ENCODE data around the gene PSMB5.
A peak's percentile ranks its signal among the peaks of the same experiment; 100 is the strongest.

PSMB5 gene

DNA sequence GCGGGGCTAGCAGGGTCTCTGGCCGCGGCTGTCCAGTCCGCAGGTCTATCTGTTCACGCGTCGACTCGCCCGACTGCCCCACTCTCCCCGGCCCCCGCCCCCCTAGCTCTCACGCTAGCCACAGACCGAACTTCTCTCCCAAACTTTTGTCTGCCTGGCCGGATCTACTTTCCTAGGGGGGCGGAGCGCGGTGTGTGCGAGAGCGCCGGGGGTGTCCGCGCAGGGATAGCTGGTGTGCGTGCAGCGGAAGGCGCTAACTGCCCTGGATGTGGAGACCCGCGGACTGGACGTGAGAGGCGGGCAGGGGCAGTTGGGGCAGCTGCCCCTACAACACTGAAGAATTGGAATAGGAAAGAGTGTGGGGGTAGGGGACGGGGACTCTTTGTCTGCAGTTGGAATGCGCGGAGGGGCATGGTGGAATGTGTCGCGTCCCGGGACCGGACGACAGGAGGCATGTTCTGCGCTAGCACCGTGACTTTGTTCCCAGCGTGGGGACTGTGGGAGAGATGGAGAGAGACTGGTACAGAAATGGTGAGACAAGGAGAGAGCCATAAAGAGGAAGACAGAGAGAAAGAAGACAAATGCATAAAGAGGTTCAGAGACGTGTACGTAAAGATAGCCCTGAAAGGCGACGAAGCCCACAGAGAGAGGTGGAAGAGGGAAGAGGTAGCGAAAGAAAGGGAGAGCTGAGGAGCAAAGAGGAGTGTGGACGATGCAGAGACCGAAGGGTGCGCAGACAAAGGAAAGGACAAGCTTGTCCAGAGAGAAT, 52.0 kb downstream of the PSMB5 start, which contains the start of gene AJUBA (continued):
- peak; percentile 99 for TF ChIP-seq GLI4 (tag by site-specific recombination; IDR thresholded peaks at IDR 0.05)
- TF ChIP-seq, protein P1, sequence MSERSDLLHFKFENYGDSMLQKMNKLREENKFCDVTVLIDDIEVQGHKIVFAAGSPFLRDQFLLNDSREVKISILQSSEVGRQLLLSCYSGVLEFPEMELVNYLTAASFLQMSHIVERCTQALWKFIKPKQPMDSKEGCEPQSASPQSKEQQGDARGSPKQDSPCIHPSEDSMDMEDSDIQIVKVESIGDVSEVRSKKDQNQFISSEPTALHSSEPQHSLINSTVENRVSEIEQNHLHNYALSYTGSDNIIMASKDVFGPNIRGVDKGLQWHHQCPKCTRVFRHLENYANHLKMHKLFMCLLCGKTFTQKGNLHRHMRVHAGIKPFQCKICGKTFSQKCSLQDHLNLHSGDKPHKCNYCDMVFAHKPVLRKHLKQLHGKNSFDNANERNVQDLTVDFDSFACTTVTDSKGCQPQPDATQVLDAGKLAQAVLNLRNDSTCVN (tag by site-specific recombination; optimal IDR thresholded peaks at IDR 0.05) = peak; percentile 94
- no peak for TF ChIP-seq ZNF544 (tag by site-specific recombination; IDR thresholded peaks at IDR 0.05)
- peak; percentile 100 for TF ChIP-seq ZBTB7A (tag by site-specific recombination; IDR thresholded peaks at IDR 0.05; ENCODE audit: low read depth)
- TF ChIP-seq ZIC2 (tag by site-specific recombination; IDR thresholded peaks at IDR 0.05) = peak; percentile 90
- peak; percentile 85 for TF ChIP-seq GLIS1 (tag by site-specific recombination; IDR thresholded peaks at IDR 0.05)
- TF ChIP-seq ZNF169 (tag by site-specific recombination; IDR thresholded peaks at IDR 0.05) = peak; percentile 89
- peak; percentile 91 for TF ChIP-seq ZFHX2 (tag by site-specific recombination; conservative IDR thresholded peaks at IDR 0.05)
- TF ChIP-seq, protein P2, sequence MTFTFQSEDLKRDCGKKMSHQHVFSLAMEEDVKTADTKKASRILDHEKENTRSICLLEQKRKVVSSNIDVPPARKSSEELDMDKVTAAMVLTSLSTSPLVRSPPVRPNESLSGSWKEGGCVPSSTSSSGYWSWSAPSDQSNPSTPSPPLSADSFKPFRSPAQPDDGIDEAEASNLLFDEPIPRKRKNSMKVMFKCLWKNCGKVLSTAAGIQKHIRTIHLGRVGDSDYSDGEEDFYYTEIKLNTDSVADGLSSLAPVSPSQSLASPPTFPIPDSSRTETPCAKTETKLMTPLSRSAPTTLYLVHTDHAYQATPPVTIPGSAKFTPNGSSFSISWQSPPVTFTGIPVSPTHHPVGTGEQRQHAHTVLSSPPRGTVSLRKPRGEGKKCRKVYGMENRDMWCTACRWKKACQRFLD (tag by site-specific recombination; IDR thresholded peaks at IDR 0.05) = peak; percentile 82
- TF ChIP-seq ZNF138 (tag by site-specific recombination; IDR thresholded peaks at IDR 0.05; ENCODE audit: borderline replicate concordance) = no peak
- TF ChIP-seq ZNF561 (tag by site-specific recombination; IDR thresholded peaks at IDR 0.05; ENCODE audit: borderline replicate concordance) = peak; percentile 94
- TF ChIP-seq, protein P3, sequence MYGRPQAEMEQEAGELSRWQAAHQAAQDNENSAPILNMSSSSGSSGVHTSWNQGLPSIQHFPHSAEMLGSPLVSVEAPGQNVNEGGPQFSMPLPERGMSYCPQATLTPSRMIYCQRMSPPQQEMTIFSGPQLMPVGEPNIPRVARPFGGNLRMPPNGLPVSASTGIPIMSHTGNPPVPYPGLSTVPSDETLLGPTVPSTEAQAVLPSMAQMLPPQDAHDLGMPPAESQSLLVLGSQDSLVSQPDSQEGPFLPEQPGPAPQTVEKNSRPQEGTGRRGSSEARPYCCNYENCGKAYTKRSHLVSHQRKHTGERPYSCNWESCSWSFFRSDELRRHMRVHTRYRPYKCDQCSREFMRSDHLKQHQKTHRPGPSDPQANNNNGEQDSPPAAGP (tag by site-specific recombination; IDR thresholded peaks at IDR 0.05) = peak; percentile 100
- no peak for TF ChIP-seq ZNF549 (tag by site-specific recombination; IDR thresholded peaks at IDR 0.05)
- TF ChIP-seq, protein P4, sequence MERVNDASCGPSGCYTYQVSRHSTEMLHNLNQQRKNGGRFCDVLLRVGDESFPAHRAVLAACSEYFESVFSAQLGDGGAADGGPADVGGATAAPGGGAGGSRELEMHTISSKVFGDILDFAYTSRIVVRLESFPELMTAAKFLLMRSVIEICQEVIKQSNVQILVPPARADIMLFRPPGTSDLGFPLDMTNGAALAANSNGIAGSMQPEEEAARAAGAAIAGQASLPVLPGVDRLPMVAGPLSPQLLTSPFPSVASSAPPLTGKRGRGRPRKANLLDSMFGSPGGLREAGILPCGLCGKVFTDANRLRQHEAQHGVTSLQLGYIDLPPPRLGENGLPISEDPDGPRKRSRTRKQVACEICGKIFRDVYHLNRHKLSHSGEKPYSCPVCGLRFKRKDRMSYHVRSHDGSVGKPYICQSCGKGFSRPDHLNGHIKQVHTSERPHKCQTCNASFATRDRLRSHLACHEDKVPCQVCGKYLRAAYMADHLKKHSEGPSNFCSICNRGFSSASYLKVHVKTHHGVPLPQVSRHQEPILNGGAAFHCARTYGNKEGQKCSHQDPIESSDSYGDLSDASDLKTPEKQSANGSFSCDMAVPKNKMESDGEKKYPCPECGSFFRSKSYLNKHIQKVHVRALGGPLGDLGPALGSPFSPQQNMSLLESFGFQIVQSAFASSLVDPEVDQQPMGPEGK (tag by site-specific recombination; IDR thresholded peaks at IDR 0.05) = peak; percentile 100
- no peak for TF ChIP-seq ZNF433 (tag by site-specific recombination; IDR thresholded peaks at IDR 0.05; ENCODE audit: low read depth)
- peak; percentile 76 for TF ChIP-seq SP2 (tag by site-specific recombination; IDR thresholded peaks at IDR 0.05)
- no peak for TF ChIP-seq ZNF354C (tag by site-specific recombination; IDR thresholded peaks at IDR 0.05; ENCODE audit: borderline replicate concordance, low read depth)
- peak; percentile 98 for TF ChIP-seq ZNF785 (tag by site-specific recombination; IDR thresholded peaks at IDR 0.05)
- TF ChIP-seq ZSCAN16 (tag by site-specific recombination; IDR thresholded peaks at IDR 0.05) = no peak
- TF ChIP-seq, protein P5, sequence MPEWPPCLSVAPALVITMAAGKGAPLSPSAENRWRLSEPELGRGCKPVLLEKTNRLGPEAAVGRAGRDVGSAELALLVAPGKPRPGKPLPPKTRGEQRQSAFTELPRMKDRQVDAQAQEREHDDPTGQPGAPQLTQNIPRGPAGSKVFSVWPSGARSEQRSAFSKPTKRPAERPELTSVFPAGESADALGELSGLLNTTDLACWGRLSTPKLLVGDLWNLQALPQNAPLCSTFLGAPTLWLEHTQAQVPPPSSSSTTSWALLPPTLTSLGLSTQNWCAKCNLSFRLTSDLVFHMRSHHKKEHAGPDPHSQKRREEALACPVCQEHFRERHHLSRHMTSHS (tag by site-specific recombination; IDR thresholded peaks at IDR 0.05) = peak; percentile 73
- TF ChIP-seq, protein P6, sequence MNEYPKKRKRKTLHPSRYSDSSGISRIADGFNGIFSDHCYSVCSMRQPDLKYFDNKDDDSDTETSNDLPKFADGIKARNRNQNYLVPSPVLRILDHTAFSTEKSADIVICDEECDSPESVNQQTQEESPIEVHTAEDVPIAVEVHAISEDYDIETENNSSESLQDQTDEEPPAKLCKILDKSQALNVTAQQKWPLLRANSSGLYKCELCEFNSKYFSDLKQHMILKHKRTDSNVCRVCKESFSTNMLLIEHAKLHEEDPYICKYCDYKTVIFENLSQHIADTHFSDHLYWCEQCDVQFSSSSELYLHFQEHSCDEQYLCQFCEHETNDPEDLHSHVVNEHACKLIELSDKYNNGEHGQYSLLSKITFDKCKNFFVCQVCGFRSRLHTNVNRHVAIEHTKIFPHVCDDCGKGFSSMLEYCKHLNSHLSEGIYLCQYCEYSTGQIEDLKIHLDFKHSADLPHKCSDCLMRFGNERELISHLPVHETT (tag by site-specific recombination; IDR thresholded peaks at IDR 0.05) = peak; percentile 99
- no peak for TF ChIP-seq MEIS1 (CRISPR knock-in tag; IDR thresholded peaks at IDR 0.05; ENCODE audit: borderline replicate concordance)
- TF ChIP-seq MYNN (tag by site-specific recombination; IDR thresholded peaks at IDR 0.05; ENCODE audit: borderline replicate concordance) = peak; percentile 67; the same call in 1 of the 2 replicates
- peak; percentile 70 for TF ChIP-seq FEZF1 (tag by site-specific recombination; IDR thresholded peaks at IDR 0.05)
- peak; percentile 60; the same call in 1 of the 2 replicates for TF ChIP-seq ZNF791 (tag by site-specific recombination; IDR thresholded peaks at IDR 0.05)
- no peak for TF ChIP-seq ZNF473 (tag by site-specific recombination; IDR thresholded peaks at IDR 0.05)
- TF ChIP-seq ZNF239 (tag by site-specific recombination; IDR thresholded peaks at IDR 0.05) = peak; percentile 83
- TF ChIP-seq SP3 (tag by site-specific recombination; IDR thresholded peaks at IDR 0.05) = peak; percentile 98
- TF ChIP-seq KLF10 (tag by site-specific recombination; IDR thresholded peaks at IDR 0.05) = peak; percentile 90
- TF ChIP-seq ZNF830 (tag by site-specific recombination; IDR thresholded peaks at IDR 0.05; ENCODE audit: low read depth) = no peak
- TF ChIP-seq, protein P7, sequence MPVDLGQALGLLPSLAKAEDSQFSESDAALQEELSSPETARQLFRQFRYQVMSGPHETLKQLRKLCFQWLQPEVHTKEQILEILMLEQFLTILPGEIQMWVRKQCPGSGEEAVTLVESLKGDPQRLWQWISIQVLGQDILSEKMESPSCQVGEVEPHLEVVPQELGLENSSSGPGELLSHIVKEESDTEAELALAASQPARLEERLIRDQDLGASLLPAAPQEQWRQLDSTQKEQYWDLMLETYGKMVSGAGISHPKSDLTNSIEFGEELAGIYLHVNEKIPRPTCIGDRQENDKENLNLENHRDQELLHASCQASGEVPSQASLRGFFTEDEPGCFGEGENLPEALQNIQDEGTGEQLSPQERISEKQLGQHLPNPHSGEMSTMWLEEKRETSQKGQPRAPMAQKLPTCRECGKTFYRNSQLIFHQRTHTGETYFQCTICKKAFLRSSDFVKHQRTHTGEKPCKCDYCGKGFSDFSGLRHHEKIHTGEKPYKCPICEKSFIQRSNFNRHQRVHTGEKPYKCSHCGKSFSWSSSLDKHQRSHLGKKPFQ (tag by site-specific recombination; IDR thresholded peaks at IDR 0.05) = peak; percentile 94

Measured in HEK293 (cell line).